Vagina (tissue), 2 donors: Measurements from ENCODE around the gene PNKD. TPM values are rescaled to one million over a fixed set of nuclear protein-coding genes. Genes with fewer than 3 reads are reported as not detected.

Experiments
- DNase-seq, 2 donors: peaks; one replicate each; pipeline ENCODE4 v3.0.0-alpha.2; 2017; ENCODE audit errors: extremely low spot score in 2 of 2
- H3K27ac ChIP-seq: fragments of 200-600 bp; sonication (generic); one replicate; pipeline ENCODE4 v1.5.1; 2019
- H3K27me3 ChIP-seq: fragments of 200-600 bp; sonication (generic); one replicate; pipeline ENCODE4 v1.5.1; 2019
- H3K36me3 ChIP-seq, 2 donors: fragments of 200-600 bp; sonication (generic); one replicate each; pipeline ENCODE4 v1.5.1; 2017 to 2019
- H3K4me1 ChIP-seq: fragments of 200-600 bp; sonication (generic); one replicate; pipeline ENCODE4 v1.5.1; 2019
- H3K4me3 ChIP-seq, 2 donors: fragments of 200-600 bp; sonication (generic); 1 replicate in 1 of 2; 2 replicates in 1 of 2; pipeline ENCODE4 v1.5.1; 2016 to 2019
- H3K9me3 ChIP-seq: fragments of 200-600 bp; sonication (generic); one replicate; pipeline ENCODE4 v1.5.1; 2019
- CTCF ChIP-seq, 3 experiments: fragments of 450-650 bp in 2 of 3; fragments of 200-600 bp in 1 of 3; sonication (generic) in 1 of 3; IDR thresholded peaks; one replicate each; pipeline ENCODE4 v1.5.1; 2017 to 2019; ENCODE audit warnings: antibody characterized with exemption in 3 of 3, mild to moderate bottlenecking in 2 of 3, moderate library complexity in 2 of 3
- POLR2A ChIP-seq, 2 donors: fragments of 450-650 bp; IDR thresholded peaks; one replicate each; pipeline ENCODE4 v1.6.1; 2017; ENCODE audit warnings: antibody characterized with exemption in 2 of 2, mild to moderate bottlenecking in 2 of 2, moderate library complexity in 2 of 2
- POLR2AphosphoS5 ChIP-seq, 2 donors: sonication (generic); formaldehyde crosslinking; IDR thresholded peaks; one replicate each; pipeline ENCODE4 v1.9.0; 2017; ENCODE audit warnings: antibody characterized with exemption in 2 of 2, mild to moderate bottlenecking in 2 of 2, low read depth in 1 of 2; ENCODE audit not compliant: insufficient read depth in 1 of 2
- intact Hi-C: fragments of 100-400 bp; cut with DNase I; formaldehyde crosslinking; loops from one replicate; pipeline ENCODE4 v1.15.1; 2023
- total RNA-seq: library from RNA; depleted of rRNA; stranded (reverse); fragments of >200 nt; gene quantifications from one replicate; pipeline ENCODE4 v1.2.3, GENCODE V29; 2016

PNKD gene
- total RNA-seq, 1 donor from 2014 or later = 28.7 TPM

DNA sequence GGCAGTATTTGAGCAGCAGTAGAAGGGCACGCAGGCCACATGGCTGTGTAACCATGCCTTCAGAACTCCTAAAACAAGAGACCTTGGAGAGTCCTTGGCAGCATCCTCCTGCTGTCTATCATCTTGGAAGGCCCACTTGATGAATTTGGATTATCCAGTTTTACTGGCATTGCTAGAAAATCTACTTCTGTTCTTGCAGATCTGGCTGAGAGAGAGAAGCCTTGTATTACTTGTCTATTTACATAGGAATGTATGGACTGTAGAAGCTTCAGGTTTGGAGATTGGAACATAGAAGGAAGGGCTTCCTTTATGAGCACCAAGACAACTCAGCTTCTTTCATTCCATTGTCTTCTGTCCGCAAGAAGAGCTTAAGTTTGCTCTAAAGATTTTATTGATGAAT, 25.7 kb upstream of the PNKD start:
- Histone ChIP-seq H3K4me3 (no peak overlapping the region), H3K27ac (no peak overlapping the region), H3K27me3 (no peaks in the 10 kb centered on the region), H3K36me3 (peaks cover 0 to 84% of the 10 kb centered on the region in 2 donors), H3K4me1 (no peaks in the 10 kb centered on the region), H3K9me3 (no peaks in the 10 kb centered on the region)
- intact Hi-C loops = no loop called here
- no peak for DNase-seq
- TF ChIP-seq POLR2AphosphoS5 (IDR thresholded peaks at IDR 0.05; ENCODE audit: insufficient read depth in 1 of 2, low read depth in 1 of 2) = no peak
- no peak for TF ChIP-seq POLR2A (IDR thresholded peaks at IDR 0.05)
- TF ChIP-seq CTCF (IDR thresholded peaks at IDR 0.05) = no peak

GRCh38 chr2:218245214-218245613, 25.1 kb upstream of the PNKD start:
- Histone ChIP-seq H3K9me3 (no peaks in the 10 kb centered on the region), H3K27me3 (no peaks in the 10 kb centered on the region), H3K36me3 (peaks cover 3 to 84% of the 10 kb centered on the region in 2 donors), H3K4me1 (no peaks in the 10 kb centered on the region), H3K4me3 (no peak overlapping the region), H3K27ac (no peak overlapping the region)
- TF ChIP-seq POLR2AphosphoS5 (IDR thresholded peaks at IDR 0.05; ENCODE audit: insufficient read depth in 1 of 2, low read depth in 1 of 2) (no peak), POLR2A (IDR thresholded peaks at IDR 0.05) (no peak), CTCF (IDR thresholded peaks at IDR 0.05) (no peak)
- no peak for DNase-seq
- intact Hi-C loops = no loop called here

- peaks cover 4 to 94% of the 10 kb centered on the region in 2 donors for H3K36me3 ChIP-seq
- TF ChIP-seq POLR2A (IDR thresholded peaks at IDR 0.05) (no peak), CTCF (IDR thresholded peaks at IDR 0.05) (no peak), POLR2AphosphoS5 (IDR thresholded peaks at IDR 0.05; ENCODE audit: insufficient read depth in 1 of 2, low read depth in 1 of 2) (no peak)
- no peaks in the 10 kb centered on the region for H3K9me3 ChIP-seq
Measured at GRCh38 chr2:218249691-218250090, 20.6 kb upstream of the PNKD start.

DNA sequence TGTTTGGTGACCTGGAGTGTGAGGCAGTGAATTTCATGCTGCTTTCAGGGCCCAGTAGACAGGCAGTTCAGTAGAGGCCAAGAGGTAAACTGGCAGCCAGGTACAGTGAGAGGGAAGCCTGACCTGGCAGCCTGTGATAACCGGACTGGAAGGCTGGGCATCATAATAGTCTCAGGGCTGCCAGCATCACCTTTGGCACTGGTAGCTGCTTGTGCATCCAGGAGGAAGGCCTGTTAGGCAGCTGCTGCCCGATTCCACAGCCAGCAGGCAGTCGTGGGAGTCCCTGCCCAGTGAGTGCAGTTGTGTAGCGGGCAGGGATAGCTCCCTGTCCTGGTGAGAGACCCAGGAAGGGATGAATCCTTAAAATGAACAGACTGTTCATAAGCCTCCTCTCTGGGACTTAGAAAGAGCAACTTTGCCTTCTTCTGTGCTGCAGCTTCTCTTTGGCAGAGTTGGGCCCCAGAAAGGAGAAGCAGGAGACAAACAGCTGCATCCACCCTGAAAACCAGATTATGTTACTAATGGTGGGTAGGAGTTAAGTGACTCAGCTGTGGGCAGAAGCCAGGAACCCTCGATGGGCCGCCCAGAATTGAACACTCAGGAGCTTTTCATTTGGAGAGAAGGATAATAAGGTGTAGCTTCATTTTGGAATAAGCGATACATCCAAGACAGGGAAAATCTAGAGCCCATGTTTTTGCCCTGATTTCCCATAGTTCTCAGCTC, 17.6 kb upstream of the PNKD start:
- H3K4me3 ChIP-seq = no peak overlapping the region
- no peaks in the 10 kb centered on the region for H3K4me1 ChIP-seq

More at GRCh38 chr2:218249691-218250090, 20.6 kb upstream of the PNKD start:
- H3K4me1 ChIP-seq = no peaks in the 10 kb centered on the region
- H3K27me3 ChIP-seq = no peaks in the 10 kb centered on the region
- intact Hi-C loops = loop anchor here (10.0 kb wide), 1 partner anchor 65 kb away; no protein-coding TSS in a partner anchor
- no peak overlapping the region for H3K27ac ChIP-seq
- no peak overlapping the region for H3K4me3 ChIP-seq
- DNase-seq = no peak

More for the DNA sequence above, 17.6 kb upstream of the PNKD start:
- TF ChIP-seq CTCF (IDR thresholded peaks at IDR 0.05) = no peak
- no peak for TF ChIP-seq POLR2A (IDR thresholded peaks at IDR 0.05)
- no peak for TF ChIP-seq POLR2AphosphoS5 (IDR thresholded peaks at IDR 0.05; ENCODE audit: insufficient read depth in 1 of 2, low read depth in 1 of 2)
- no peak for DNase-seq
- Histone ChIP-seq H3K36me3 (peaks cover 4 to 82% of the 10 kb centered on the region in 2 donors), H3K27ac (no peak overlapping the region), H3K27me3 (no peaks in the 10 kb centered on the region), H3K9me3 (no peaks in the 10 kb centered on the region)
- intact Hi-C loops = loop anchor here (10.0 kb wide), 1 partner anchor 68 kb away; no protein-coding TSS in a partner anchor
